SK-N-DZ (cell line): ENCODE data around the gene WLS.

Experiments used
- DNase-seq: peaks from one replicate; pipeline ENCODE4 v3.0.0-alpha.2; 2015; ENCODE audit warnings: low spot score
- small RNA-seq, 2 experiments: library from RNA; depleted of rRNA; stranded (forward); fragments of <200 nt; gene quantifications; one replicate each; pipeline ENCODE3, GENCODE V24; 2014

The WLS gene

DNA sequence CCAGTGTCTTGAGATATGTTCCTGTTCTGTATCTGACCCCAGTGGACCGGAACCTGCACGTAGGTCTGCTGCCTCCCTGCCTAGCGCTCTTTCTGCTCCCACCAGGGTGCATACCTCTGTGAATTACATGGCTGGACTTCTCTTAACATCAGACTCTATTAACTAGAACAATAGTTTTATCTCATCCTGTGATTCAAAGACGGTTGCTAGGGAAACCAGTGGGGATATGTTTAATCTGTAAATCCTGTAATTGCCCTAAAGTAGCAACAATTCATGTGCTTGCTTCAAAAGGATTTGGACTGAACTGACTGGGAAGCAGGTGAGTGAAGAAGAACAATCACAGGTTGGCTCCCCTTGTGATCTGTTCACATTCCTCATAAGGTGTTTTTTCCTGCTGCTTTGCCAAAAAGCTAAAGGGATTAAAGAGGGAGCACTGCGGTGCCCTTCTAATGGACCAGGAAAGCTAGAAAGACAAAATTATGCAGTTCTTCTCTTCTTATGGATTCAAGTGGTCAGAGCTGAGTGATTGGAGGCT lies 129.2 kb downstream of the WLS start:
- DNase-seq = no peak

DNA sequence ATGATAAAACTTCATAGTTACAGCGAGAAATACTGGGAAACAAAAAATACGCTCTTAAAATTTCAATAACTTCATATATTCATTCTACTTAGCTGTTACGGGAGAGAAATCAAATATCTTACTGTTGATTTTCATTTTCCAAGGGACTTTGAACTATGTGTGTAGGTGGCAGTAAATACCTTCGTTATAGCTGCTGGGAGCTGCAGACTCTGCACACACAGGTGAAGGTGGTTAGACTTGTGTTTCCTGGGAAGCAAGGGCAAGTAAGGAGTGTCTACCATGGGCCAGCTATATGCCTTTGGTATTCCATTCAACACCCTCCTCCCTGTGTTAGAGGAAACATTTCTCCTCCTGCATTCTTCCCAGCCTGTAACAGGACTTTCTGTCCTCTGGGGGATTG lies 130.5 kb downstream of the WLS start:
- no peak for DNase-seq

DNA sequence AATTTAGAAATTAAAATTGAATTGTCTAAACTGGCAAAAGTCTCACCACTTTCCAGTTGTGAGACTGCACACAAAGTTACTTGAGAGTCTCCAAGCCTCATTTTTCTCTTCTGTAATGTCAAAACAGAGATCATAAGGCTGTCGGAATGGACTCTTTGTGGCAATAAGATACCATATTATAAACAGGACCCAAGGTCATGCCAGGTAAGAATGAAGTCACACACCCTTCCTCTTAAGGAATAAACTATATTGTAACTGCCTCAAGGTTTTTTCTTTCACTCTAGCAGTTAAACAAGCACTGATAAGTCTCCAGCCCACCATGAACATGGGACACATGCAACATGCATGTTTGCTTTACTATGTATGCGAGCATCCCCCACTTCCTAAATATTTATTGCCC lies 131.8 kb downstream of the WLS start:
- no peak for DNase-seq

DNA sequence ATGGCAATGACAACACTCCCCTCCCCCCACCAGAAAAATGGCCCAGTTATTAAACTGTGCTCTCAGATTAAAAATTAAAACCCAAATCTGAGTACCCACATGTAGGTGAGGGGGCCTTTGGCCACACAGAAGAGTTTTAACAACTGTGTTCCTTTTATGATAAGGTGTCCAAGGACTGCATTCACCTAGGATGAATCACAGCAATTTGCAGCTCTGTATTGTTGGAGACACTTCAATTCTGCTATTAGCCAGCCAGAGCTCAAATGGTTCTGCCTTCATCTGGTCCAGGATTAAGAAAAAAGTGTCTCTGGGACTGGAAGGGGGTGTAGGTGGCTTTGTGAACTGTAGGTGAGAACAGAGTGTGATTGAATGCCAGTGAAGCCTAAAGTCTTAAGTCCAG lies 138.6 kb downstream of the WLS start:
- DNase-seq = no peak

DNA sequence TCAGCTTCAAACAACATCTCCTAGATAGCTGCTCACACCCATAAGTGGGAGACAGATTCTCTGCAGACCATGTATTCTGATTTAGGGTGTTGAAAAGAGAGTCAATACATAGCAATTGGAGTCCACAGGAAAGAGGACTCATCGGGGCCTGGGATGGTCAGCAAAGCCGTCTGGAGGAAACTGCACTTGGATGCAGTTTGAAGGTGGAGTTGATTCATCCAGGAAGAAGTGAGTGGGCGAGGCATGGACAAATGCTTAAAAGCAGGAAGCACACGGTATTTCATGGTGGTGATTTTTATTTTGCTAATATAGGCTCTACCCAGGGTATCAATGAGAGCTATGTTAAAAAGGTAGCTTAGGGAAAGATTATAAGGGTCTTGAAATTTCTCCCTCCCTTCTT lies 145.1 kb downstream of the WLS start:
- DNase-seq = no peak

DNA sequence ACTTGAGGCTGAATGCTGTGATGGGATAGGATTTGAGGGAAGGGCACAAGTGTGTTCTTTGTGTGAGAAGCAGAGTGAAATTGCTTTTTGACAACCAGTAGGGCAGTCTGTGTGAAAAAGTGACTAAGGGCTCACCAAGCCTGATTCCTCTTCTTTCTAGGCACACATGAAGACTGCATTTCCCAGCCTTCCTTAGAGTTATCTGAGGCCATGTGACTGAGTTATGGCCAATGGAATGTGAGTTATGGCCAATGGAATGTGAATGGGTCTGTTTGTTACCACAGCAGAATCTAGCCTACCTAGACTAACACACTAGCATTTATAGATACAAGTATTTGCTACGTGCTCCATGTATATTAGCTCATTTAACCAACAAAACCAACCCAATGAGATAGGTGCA lies 146.6 kb downstream of the WLS start:
- DNase-seq = no peak

DNA sequence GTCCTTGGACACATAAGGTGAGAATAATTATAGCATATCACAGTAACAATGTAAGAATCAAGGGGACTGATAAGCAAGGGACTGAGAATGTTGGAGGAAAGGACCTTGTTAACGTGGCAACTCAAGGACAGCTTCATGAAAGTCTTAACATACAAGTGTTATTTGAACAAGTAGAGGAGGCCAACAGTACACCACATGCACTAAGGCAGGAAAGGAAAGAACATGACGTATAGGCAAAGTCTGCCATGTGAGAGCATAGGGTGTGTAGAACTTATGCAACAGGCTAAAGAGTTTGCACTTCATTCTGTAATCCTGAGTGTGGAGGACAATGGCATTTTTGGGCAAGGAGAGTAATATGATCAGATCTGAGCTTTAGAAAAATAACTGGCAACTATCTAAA lies 148.6 kb downstream of the WLS start:
- DNase-seq = no peak

DNA sequence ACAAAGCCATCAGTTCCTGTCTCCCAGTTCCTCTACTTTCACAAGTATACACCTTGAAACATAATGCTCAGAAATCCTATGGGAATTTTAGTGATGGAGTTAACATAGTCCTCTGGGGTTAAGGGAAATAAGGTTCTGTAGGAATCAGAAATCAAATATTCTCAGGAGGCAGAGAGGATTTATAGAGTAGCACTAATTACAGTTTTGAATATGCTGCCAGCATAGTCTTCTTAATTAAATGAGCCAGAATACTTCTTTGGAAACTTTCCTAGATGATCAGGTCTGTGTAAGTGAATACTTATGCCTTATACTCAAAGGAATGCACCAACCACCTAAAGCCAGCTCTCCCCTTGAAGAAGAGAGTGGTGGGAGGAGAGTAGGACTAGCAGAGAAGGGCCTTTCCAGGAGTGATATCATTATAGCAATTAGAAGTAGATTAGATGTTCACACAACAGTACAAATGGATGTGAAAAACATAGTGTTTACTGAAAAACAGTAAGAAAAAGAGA lies 150.5 kb downstream of the WLS start:
- DNase-seq = no peak

DNA sequence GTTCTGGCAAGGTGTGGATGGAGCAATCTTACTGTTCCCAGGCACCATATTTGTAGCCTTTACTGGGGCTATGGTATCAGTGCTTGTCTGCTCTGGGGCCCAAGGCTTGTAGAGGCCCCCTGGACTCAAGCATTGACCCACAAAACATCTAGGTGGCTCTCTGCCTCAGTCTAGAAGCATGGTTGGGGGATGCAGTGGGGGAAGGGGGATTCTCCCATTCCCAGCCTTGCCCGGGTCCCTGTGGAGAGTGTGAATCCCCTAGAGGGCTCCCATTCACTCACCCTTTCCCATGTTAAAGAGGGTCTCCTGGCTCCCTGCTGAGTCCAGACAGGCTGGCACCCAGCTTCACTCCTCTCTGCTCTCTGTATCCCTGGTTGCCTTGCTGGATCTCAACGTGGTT lies 153.7 kb downstream of the WLS start:
- DNase-seq = no peak

Small RNA genes within 50 kb of the gene (small RNA-seq; reads per million reads assigned to genes)
- gene COX6B1P7 (0 reads per million in 2 experiments), gene MIR1262 (0.03 to 0.18 reads per million in 2 experiments)
